ENCODE results near the gene TMEM178B. TPM values are rescaled to one million over a fixed set of nuclear protein-coding genes. Genes with fewer than 3 reads are reported as not detected.

The TMEM178B gene
- polyA plus RNA-seq, 3 donors = 0.11 to 0.43 (median 0.18) TPM

DNA sequence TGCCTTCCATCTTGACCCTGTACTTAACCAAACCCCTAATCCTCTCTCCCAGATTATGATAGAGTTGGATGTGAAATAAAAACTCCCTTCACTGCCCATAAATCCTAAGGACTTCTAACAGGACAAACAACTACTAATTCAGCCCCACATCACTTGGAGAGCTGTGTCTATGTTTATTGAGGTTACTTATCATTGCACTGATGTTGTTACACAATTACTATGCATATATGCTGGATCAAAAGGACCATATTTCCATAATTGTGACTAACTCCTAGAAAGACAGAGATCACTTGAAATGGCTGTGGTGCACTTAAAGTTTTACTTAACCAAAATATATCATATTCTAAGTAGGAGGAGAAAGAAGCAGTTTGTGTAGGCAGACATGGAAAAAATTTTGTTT lies 332.5 kb downstream of the TMEM178B start:
- no peak overlapping the region for H3K27ac ChIP-seq (ENCODE audit: low read depth, low read length)

DNA sequence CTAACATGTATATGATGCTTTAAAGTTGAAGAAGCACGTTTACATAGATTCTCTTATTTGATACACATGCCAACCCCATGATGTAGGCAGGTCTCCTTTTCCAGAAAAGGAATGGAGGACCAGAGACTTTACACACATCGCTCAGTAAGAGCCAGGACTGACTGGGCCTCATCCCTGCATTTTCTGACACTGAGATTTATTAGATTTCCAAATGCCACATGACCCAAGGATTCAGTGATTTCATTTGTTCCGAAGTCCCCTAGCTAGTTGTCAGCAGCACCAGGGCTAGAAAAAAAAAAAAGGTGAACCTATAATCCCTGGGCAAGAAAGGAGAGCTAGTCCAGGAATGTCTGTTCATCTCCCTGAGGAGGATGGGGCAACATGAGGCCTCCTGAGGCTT lies 334.0 kb downstream of the TMEM178B start:
- H3K27ac ChIP-seq (ENCODE audit: low read depth, low read length) = no peak overlapping the region
- WGBS, 3 donors = 82 to 88% (median 84%) methylated on average over 3 of the region's 3 CpGs

DNA sequence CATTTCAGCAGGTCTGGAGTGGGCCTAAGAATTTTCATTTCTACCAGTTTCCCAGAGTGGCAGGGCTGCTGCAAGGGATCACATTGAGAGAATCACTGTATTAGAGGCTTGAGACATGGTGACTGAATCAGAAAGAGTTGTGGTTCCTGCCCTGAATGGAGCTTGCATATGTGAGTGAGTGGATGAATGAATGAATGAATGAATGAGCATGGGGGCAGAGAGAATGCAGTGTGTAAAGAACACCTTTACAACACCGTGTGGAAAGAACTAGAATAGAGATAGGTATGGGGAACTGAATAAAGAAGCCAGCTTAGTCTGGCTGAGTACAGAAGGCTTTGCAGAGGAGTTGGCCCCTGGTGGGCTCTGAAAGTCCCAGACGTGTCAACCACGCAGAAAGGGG lies 334.6 kb downstream of the TMEM178B start:
- no peak overlapping the region for H3K27ac ChIP-seq (ENCODE audit: low read depth, low read length)
- WGBS, 3 donors = 51 to 62% (median 55%) methylated on average over 3 of the region's 3 CpGs

DNA sequence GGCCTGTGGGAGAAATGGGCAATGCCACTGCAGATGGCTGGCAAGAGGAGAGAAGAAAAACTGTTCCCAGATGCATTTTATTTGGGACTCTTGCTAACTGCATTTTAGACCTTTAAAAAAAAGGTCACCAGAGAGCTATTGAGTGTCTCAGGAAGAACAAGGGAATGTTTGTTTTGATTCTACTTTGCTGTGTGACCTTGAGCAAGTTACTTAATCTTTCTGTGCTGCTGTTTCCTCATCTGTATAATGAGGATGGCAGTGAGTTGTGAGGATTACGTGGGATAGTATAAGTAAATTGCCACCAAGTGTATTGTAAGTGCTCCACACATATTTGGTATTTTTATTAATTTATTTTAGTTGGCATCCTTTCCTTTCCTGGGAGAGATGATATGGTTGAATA lies 335.4 kb downstream of the TMEM178B start:
- 57 to 71% (median 67%) methylated on average over 1 of the region's 1 CpG for WGBS, 3 donors
- H3K27ac ChIP-seq (ENCODE audit: low read depth, low read length) = no peak overlapping the region

DNA sequence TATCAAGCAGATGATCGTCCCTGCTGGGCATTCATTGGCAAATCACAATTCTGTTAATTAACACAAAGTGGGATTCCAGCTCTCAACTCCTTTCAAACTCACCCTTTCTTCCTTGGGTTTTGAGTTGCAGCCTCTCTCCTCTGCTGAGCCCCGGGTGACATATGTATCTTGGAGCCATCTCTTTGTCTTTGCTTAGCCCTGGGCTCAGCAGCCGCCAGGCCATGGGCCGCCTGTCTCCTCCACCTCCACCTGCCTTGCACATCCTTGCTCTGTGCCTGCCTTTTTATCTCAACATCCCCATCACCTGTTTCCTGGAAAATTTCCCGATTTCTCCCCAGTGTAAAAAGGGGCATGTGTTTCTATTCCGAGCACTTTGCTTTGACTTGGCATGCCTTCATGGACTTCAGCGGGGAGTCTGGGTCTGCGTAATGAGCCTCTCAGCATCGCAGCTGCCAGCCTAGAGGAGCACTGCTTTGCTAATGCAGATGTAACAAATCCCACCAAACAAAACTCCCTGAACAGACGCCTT lies 336.0 kb downstream of the TMEM178B start:
- 29 to 40% (median 35%) methylated on average over 10 of the region's 10 CpGs for WGBS, 3 donors
- H3K27ac ChIP-seq (ENCODE audit: low read depth, low read length) = no peak overlapping the region

DNA sequence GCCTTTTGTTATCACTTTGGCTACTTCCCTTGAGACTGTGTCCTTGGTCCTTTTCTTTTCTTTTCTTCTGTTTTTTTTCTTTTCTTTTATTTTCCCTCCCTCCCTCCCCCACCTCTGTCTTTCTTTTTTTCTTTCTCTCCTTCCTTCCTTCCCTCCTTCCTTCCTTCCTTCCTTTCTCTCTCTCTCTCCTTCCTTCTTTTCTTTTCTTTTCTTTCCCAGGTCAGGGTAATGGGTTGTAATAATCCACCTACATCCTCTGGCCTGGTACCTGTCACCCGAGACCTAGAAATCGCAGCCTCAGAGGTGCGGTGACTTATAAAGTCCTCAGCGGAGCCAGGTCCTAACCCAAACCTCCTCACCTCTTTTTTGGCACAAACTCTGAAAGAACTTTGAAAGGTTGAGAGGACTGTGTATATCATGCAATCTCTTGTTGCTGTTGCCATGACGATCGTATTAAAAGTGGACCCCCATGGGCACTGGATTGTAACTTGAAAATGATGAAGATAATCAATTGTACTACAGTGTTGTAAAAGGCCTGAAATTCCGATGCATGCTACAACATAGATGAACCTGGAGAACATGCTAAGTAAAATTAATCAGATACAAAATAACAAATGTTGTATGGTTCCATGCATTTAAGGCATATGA lies 336.6 kb downstream of the TMEM178B start:
- H3K27ac ChIP-seq (ENCODE audit: low read depth, low read length) = no peak overlapping the region
- WGBS, 3 donors = 77 to 90% (median 81%) methylated on average over 7 of the region's 7 CpGs

DNA sequence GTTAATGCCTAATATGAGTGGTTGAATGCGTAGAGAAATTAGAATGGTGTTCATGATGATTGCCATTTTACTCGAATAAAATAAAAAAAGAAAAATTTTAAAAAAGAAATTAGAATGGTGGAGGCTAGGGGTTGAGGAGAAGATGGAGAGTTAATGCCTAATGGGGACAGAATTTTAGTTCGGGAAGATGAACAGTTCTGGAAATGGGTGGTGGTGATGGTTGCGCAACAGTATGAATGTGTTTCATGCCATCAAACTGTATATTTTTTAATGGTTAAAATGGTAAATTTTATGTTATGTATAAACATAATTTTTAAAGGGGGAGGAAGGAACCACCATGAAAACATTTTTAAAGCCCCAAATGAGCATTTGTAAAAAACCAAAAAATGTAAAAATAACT lies 337.3 kb downstream of the TMEM178B start:
- WGBS, 3 donors = 81 to 92% (median 91%) methylated on average over 4 of the region's 4 CpGs
- no peak overlapping the region for H3K27ac ChIP-seq (ENCODE audit: low read depth, low read length)

DNA sequence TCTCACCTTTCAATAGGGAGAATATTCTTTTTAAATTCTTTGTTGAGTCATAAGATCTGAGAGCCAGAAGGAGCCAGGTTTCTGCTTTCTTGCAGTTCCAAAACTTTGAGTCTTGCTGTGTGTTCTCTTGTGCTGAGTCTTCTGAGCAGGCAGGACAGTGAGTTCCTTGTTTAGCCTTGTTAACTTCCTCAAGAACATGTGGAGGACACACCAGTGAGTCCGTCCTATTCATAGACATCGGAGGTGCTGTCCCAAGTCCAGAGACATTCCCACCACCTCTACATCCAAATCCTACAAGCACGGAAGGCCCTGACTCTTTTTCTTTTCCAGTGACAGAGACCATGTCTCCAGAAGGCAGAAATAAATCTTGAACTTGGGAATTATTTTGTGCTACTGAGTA lies 342.1 kb downstream of the TMEM178B start:
- no peak overlapping the region for H3K27ac ChIP-seq (ENCODE audit: low read depth, low read length)
- 85 to 89% (median 88%) methylated on average over 3 of the region's 3 CpGs for WGBS, 3 donors

DNA sequence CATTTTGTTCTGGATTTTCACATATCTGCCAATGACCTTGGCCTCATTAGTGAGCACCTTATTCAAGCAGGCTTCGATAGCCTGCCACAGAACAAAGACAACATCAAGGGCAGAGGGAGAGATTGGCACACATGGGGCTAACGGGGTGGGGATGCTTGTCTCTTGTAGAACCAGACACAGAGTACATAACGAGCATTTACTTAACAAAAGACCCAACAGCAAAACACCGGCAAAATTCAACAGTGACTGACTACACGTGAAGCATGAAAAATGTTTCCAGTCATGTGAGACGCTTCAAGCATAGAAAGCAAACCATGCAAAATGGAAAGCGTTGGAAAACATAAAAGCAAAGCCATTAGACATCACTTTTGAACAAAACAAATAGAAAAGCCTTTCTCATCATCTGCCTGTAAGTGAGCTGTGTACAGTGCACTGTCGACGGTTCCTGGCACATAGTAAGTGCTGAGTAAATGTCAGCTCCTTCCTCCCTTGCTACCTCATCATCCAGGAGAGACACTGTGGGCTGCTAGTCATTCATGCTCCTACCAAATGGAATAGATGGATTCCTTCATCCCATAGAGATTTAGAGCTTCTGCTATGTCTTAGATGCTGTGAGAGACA lies 342.9 kb downstream of the TMEM178B start:
- 57 to 83% (median 82%) methylated on average over 9 of the region's 9 CpGs for WGBS, 3 donors
- H3K27ac ChIP-seq (ENCODE audit: low read depth, low read length) = no peak overlapping the region

DNA sequence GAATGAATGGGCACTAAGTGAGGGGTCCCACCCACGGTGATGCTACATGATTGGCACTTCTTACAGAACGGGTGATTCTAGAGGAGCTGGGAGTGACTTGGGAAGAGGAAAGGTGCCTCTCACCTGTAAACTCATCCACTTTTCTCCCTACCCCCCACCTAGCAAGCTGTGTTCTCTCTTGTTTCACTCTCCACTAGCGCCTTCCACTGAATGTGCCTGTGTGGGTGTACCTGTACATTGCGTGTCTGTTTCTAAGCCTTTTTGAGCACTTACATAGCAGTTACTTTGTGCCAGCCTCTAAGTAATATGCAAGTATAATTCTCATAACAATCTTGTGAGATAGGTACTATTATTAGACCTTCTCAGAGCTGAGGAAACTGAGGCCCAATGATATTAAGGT lies 343.6 kb downstream of the TMEM178B start:
- no peak overlapping the region for H3K27ac ChIP-seq (ENCODE audit: low read depth, low read length)
- whole genome bisulfite sequencing, 3 donors = 85 to 92% (median 89%) methylated on average over 4 of the region's 4 CpGs

DNA sequence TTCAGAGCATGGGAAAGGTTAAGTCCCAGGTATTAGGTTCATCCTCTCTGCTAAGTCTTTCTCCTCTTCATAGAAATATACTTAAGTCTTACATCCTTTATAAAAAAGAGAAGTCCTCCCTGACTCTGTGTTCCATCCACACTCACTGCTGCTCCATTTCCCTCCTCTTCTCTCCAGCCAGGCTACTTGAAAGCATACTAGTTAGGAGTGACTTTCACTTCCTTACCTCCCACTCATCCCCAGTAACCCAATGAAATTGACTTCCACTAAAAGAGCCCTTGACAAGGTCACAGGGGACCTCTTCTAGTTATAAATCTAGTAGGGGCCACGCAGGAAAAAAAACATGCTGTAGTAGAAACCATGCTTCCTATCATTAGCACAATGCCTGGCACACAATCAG lies 344.2 kb downstream of the TMEM178B start:
- no peak overlapping the region for H3K27ac ChIP-seq (ENCODE audit: low read depth, low read length)
- WGBS, 3 donors = 31 to 64% (median 55%) methylated on average over 1 of the region's 1 CpG

DNA sequence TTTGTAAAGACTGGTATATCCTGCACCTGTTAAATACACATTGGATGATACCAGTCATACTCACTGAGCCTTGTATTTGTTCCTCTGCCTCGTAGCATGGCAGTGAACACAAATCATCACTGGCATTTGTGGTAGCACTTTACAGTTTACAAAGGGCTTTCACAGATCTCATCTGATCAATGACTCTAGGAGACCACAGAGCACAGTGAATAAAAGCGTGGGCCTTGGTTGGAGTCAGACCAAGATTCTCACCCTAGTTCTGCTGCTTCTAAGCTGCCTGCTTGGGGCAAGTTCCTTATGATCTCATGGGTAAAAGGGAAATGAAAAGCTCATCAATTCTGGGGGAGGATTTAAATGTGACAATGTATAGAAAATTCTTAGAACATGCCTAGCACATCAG lies 347.4 kb downstream of the TMEM178B start:
- 85 to 92% (median 87%) methylated on average over 2 of the region's 2 CpGs for WGBS, 3 donors
- no peak overlapping the region for H3K27ac ChIP-seq (ENCODE audit: low read depth, low read length)

DNA sequence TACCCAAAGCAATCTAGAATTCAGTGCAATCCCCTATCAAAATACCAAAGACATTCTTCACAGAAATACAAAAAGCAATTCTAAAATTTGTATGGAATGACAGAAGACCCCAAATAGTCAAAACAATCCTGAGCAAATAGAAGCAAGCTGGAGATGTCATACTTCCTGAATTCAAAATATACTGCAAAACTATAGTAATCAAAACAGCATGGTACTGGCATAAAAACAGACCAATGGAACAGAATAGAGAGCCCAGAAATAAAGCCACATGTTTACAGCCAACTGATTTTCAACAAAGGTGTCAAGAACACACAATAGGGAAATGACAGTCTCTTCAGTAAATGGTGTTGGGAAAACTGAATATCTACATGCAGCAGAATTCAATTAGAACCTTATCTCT lies 353.3 kb downstream of the TMEM178B start:
- no peak overlapping the region for H3K27ac ChIP-seq (ENCODE audit: low read depth, low read length)

DNA sequence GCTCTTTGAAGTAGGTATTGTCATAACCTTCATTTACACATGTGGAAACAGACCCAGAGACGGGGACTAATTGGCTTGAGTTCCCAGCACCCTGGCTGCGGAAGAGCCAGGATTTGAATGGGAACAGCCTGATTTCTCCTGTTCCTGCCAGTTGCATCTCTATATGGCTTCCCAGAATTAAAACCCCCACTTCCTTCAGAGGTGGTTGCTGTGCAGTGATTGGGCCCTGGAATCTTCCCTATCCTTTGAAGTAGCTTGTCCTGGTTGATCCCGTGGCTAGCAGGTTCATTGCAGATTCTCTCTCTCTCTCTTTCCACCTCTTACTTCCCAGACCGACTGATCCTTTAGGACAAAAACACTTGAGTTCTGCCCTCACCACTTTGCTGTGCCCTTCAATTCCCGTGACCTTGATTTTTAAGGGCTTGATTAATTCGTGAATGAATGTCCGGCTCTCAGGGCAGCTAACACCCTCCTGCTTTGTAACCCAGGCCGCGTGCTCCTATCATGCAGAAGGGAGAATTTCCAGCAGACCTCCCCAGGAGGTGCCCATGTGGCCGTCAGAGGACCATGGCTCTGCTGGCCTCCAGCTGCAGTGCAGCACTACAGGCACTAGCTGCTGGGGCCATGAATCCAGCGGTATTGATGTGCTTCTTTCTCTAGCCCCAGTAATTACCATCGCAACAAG lies 356.7 kb downstream of the TMEM178B start:
- 23 to 53% (median 49%) methylated on average over 12 of the region's 12 CpGs for WGBS, 3 donors
- H3K27ac ChIP-seq (ENCODE audit: low read depth, low read length) = no peak overlapping the region

DNA sequence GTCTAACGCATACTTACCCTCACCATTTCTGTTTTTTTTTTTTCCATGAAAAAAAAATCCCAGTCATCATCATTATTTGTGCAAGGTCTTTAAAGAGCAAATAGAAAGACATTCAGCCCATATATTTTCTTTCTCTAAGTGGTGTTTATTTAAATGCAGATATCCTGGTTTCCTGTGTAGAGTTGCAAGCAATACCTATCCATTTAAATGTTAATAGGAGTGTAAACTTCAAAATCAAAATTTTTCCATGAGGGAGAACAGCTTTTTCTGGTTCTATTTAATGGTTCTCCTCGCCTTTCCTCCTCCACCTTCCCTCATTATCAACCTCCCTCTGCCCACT lies 357.2 kb downstream of the TMEM178B start:
- no peak overlapping the region for H3K27ac ChIP-seq (ENCODE audit: low read depth, low read length)
- WGBS, 3 donors = 48 to 80% (median 65%) methylated on average over 2 of the region's 2 CpGs

DNA sequence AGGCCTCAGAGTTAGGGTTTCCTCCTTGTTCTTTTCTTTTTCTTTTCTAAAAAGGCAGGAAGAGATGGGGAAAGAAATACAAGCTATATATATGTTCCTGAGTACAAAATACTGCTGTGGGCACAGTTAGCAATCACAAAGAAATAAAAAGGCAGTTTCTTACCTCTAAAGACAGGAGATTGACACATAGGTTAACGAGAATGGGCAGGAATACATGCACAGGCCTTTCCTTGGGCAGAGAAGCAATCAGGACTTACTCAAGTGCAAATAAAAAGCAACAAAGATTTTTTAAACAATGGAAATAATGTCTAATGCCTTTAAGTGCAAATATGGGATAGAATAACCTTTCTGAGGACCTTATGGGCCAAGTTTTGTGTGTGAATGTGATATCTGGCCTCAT lies 357.8 kb downstream of the TMEM178B start:
- WGBS, 3 donors = 66 to 89% (median 88%) methylated on average over 1 of the region's 1 CpG
- no peak overlapping the region for H3K27ac ChIP-seq (ENCODE audit: low read depth, low read length)

DNA sequence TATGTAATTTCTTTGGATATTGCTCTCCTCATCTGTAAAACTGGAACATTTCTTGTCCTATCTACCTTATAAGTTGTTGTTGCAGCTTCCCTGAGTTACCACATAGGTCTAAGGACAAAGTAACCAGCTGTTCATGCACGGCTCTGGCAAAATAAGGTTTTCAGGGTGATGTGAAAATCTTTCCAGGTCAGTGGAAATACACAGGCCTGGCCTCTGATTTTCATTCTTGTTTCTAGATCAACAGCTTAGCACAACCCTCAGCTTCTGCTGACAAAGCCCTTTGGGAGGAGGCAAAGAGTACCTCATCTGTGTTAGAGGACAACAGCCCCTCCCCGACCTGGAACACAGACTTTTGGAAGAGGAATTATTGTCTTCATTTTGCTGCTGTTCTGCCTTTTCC lies 359.8 kb downstream of the TMEM178B start:
- H3K27ac ChIP-seq (ENCODE audit: low read depth, low read length) = no peak overlapping the region
- WGBS, 3 donors = 67 to 82% (median 81%) methylated on average over 2 of the region's 2 CpGs

DNA sequence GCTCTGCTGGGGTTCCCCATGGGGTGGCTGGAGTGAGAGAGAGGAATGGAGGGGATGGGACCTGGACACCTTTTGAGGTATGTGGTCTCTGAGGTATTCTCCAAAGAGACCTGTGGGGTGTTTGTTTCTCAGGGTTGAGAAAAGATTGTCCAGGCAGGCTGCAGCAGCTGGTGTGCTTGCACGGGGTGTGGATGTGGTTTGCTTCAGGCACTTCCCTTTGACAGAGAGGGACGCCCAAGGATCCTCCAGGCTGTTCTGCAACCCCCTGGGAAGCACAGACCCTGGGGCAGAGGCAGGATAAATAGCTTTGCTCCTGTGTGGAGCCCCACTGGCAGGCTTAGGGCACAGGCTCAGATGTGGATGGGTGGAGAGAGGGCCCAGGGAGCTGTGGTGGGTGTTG lies 362.3 kb downstream of the TMEM178B start:
- WGBS, 3 donors = 48 to 66% (median 53%) methylated on average over 2 of the region's 2 CpGs
- no peak overlapping the region for H3K27ac ChIP-seq (ENCODE audit: low read depth, low read length)

DNA sequence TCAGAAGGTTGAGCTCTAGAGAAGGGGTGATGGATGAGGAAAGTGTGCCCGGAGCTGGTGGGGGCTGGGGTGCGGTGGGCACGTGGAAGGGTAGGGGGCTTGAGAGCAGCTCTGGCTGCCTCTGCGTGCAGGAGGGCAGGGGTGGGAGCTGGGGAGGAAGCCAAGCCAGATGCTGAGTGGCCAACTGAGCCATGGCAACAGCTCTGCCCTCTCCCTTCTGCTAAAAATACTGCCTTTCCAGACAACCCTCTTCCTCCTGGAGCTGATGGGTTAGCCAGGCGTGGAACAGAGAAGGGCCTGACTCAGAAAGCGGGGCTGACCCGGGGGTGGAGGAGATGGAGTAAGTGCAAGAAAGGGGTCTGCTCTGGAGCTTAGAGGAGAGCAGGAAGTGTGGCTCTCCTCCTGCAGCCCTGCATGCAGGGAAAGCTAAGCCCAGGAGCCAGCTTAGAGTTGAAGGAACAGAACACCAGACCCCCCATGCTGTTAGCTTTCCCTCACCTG lies 362.8 kb downstream of the TMEM178B start:
- WGBS, 3 donors = 70 to 80% (median 72%) methylated on average over 7 of the region's 7 CpGs
- no peak overlapping the region for H3K27ac ChIP-seq (ENCODE audit: low read depth, low read length)

DNA sequence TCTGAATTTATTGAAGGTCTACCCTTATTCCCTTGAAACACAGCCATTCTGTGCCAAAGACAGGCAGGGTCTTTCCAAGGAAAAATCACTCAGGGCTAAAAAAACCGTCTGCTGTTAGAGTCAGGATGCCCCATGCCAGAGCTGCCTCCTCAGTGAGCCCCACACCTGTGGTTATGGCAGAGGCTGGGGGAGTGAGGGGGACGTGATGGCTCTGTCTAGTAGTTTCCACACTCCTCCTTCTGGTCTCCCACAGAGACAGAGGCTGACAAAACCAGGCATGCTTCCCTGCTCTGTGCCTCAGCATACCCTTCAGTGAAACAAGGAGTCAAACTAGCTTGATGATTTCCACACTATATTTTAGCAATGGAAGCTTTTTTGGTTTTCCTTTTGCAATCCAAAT lies 365.3 kb downstream of the TMEM178B start:
- 48 to 80% (median 60%) methylated on average over 2 of the region's 2 CpGs for WGBS, 3 donors
- no peak overlapping the region for H3K27ac ChIP-seq (ENCODE audit: low read depth, low read length)

Measured in adipose tissue (tissue), 3 donors.